Neuronal stem cell (in vitro differentiated cells): Measurements from ENCODE around the gene TSNAXIP1.

Source experiments
- DNase-seq: peaks from one replicate; pipeline ENCODE4 v3.0.0-alpha.2; 2013; ENCODE audit warnings: low spot score
- H2AFZ ChIP-seq: one replicate; pipeline ENCODE4 v1.6.1; 2013; ENCODE audit warnings: mild to moderate bottlenecking, low read length, inconsistent platforms
- H2AK5ac ChIP-seq: 2 replicates; pipeline ENCODE4 v1.6.1; 2013; ENCODE audit warnings: low read depth, mild to moderate bottlenecking, inconsistent platforms, low read length, moderate library complexity, mixed read lengths
- H2BK120ac ChIP-seq: 2 replicates; pipeline ENCODE4 v1.6.1; 2013; ENCODE audit warnings: low read depth, mild to moderate bottlenecking, inconsistent platforms, low read length, moderate library complexity, mixed read lengths
- H2BK12ac ChIP-seq: one replicate; pipeline ENCODE4 v1.6.1; 2013; ENCODE audit warnings: low read length, inconsistent platforms
- H2BK15ac ChIP-seq: 2 replicates; pipeline ENCODE4 v1.6.1; 2013; ENCODE audit warnings: mild to moderate bottlenecking, low read length, inconsistent platforms, mixed read lengths
- H2BK5ac ChIP-seq: one replicate; pipeline ENCODE4 v1.6.1; 2013; ENCODE audit warnings: inconsistent platforms, mild to moderate bottlenecking, low read length, moderate library complexity
- H3K14ac ChIP-seq: one replicate; pipeline ENCODE4 v1.6.1; 2013; ENCODE audit warnings: low read length, inconsistent platforms
- H3K18ac ChIP-seq: 2 replicates; pipeline ENCODE4 v1.6.1; 2013; ENCODE audit warnings: low read length, inconsistent platforms
- H3K23ac ChIP-seq: 2 replicates; pipeline ENCODE4 v1.6.1; 2013; ENCODE audit warnings: low read depth, mild to moderate bottlenecking, mixed read lengths, low read length, inconsistent platforms; ENCODE audit not compliant: poor library complexity
- H3K27ac ChIP-seq: replicated peaks from 3 replicates; pipeline ENCODE4 v1.5.1; 2013; ENCODE audit warnings: low read length, inconsistent platforms
- H3K27me3 ChIP-seq, 3 experiments: 2 replicates each; pipeline ENCODE4 v1.6.1; 2013; ENCODE audit warnings: low read length in 3 of 3, mild to moderate bottlenecking in 2 of 3, inconsistent platforms in 1 of 3, low read depth in 1 of 3, mixed read lengths in 1 of 3, moderate library complexity in 1 of 3; ENCODE audit not compliant: control insufficient read depth in 3 of 3, insufficient read depth in 3 of 3
- H3K36me3 ChIP-seq, 2 donors: replicated peaks in 1 of 2; 2 replicates each; pipeline ENCODE4 v1.6.1; 2013; ENCODE audit warnings: low read length in 2 of 2; ENCODE audit not compliant: control insufficient read depth in 2 of 2, insufficient read depth in 2 of 2
- H3K4ac ChIP-seq: 2 replicates; pipeline ENCODE4 v1.6.1; 2013; ENCODE audit warnings: inconsistent platforms, mild to moderate bottlenecking, low read length, moderate library complexity
- H3K4me1 ChIP-seq, 2 donors: 1 replicate in 1 of 2; 2 replicates in 1 of 2; pipeline ENCODE4 v1.6.1; 2013; ENCODE audit warnings: low read length in 2 of 2, low read depth in 1 of 2; ENCODE audit not compliant: control insufficient read depth in 2 of 2, insufficient read depth in 1 of 2
- H3K4me2 ChIP-seq: one replicate; pipeline ENCODE4 v1.6.1; 2013; ENCODE audit warnings: mild to moderate bottlenecking, low read length, inconsistent platforms; ENCODE audit not compliant: insufficient read depth, poor library complexity, severe bottlenecking
- H3K4me3 ChIP-seq, 2 donors: 2 replicates each; pipeline ENCODE4 v1.5.1; 2013; ENCODE audit warnings: low read length in 2 of 2, mild to moderate bottlenecking in 2 of 2, inconsistent platforms in 1 of 2, moderate library complexity in 1 of 2
- H3K79me1 ChIP-seq: one replicate; pipeline ENCODE4 v1.6.1; 2013; ENCODE audit warnings: low read depth, mild to moderate bottlenecking, inconsistent platforms, low read length, moderate library complexity
- H3K9ac ChIP-seq: one replicate; pipeline ENCODE4 v1.6.1; 2013; ENCODE audit warnings: mild to moderate bottlenecking, low read depth, low read length, inconsistent platforms; ENCODE audit not compliant: poor library complexity
- H3K9me3 ChIP-seq, 2 donors: replicated peaks in 1 of 2; 2 replicates each; pipeline versions ENCODE3 to v1.6.1; 2013; ENCODE audit warnings: low read length in 2 of 2, mild to moderate bottlenecking in 2 of 2, inconsistent platforms in 1 of 2, low read depth in 1 of 2, mixed read lengths in 1 of 2, moderate library complexity in 1 of 2; ENCODE audit not compliant: control insufficient read depth in 2 of 2, insufficient read depth in 1 of 2
- H4K8ac ChIP-seq: one replicate; pipeline ENCODE4 v1.6.1; 2013; ENCODE audit warnings: low read depth, mild to moderate bottlenecking, inconsistent platforms, low read length, moderate library complexity
- H4K91ac ChIP-seq: one replicate; pipeline ENCODE4 v1.6.1; 2013; ENCODE audit warnings: low read length, low read depth, mild to moderate bottlenecking, inconsistent platforms; ENCODE audit not compliant: poor library complexity
- WGBS, 2 donors: extraction: QIAGEN DNeasy Blood & Tissue Kit; methylation state at CpG; one replicate each; pipeline ENCODE4 v1.1.7; 2013; ENCODE audit warnings: missing lambda C conversion rate in 2 of 2, mixed read lengths in 1 of 2; ENCODE audit not compliant: insufficient read length in 2 of 2, insufficient replicate concordance in 1 of 2; ENCODE audit errors: extremely low coverage in 2 of 2; 5-methylcytosine and 5-hydroxymethylcytosine counted together

Gene TSNAXIP1

GRCh38 chr16:67864594-67864993 is 57.9 kb downstream of the TSNAXIP1 start:
- Histone ChIP-seq H3K79me1 (peaks cover 15% of the 10 kb centered on the region), H3K4me1 (peaks cover 0 to 5% of the 10 kb centered on the region in 2 donors), H2AK5ac (no peak overlapping the region), H4K8ac (no peak overlapping the region), H3K36me3 (peaks cover 31 to 91% of the 10 kb centered on the region in 2 donors), H2BK5ac (no peak overlapping the region), H3K4me2 (no peak overlapping the region), H3K9me3 (no peaks in the 10 kb centered on the region), H3K18ac (no peak overlapping the region), H2AFZ (no peak overlapping the region), H3K27me3 (no peaks in the 10 kb centered on the region), H2BK15ac (no peak overlapping the region), H3K27ac (no peak overlapping the region), H2BK12ac (no peak overlapping the region), H4K91ac (no peak overlapping the region), H2BK120ac (no peak overlapping the region), H3K14ac (no peak overlapping the region), H3K23ac (no peak overlapping the region), H3K4ac (no peak overlapping the region), H3K4me3 (no peak overlapping the region), H3K9ac (no peak overlapping the region)
- no CpG with 5 or more reads among the region's 2 CpGs for WGBS, 2 donors
- DNase-seq, result no peak

GRCh38 chr16:67865318-67865717 is 58.6 kb downstream of the TSNAXIP1 start:
- peaks cover 15% of the 10 kb centered on the region for H3K79me1 ChIP-seq
- no peak overlapping the region for H3K18ac ChIP-seq
- H3K4me2 ChIP-seq, result no peak overlapping the region
- DNase-seq, result no peak
- H4K8ac ChIP-seq, result no peak overlapping the region
- no peaks in the 10 kb centered on the region for H3K9me3 ChIP-seq
- no peak overlapping the region for H3K4me3 ChIP-seq
- no peak overlapping the region for H2AK5ac ChIP-seq
- no peak overlapping the region for H2BK120ac ChIP-seq
- no CpG with 5 or more reads among the region's 2 CpGs for WGBS, 2 donors
- H2BK12ac ChIP-seq, result no peak overlapping the region
- peaks cover 0 to 5% of the 10 kb centered on the region in 2 donors for H3K4me1 ChIP-seq
- no peak overlapping the region for H3K27ac ChIP-seq
- H3K4ac ChIP-seq, result no peak overlapping the region
- H2BK5ac ChIP-seq, result no peak overlapping the region
- peaks cover 36 to 95% of the 10 kb centered on the region in 2 donors for H3K36me3 ChIP-seq
- no peak overlapping the region for H3K23ac ChIP-seq
- H3K14ac ChIP-seq, result no peak overlapping the region
- no peak overlapping the region for H2AFZ ChIP-seq
- no peak overlapping the region for H2BK15ac ChIP-seq
- no peak overlapping the region for H4K91ac ChIP-seq
- no peaks in the 10 kb centered on the region for H3K27me3 ChIP-seq
- H3K9ac ChIP-seq, result no peak overlapping the region

- Histone ChIP-seq H3K23ac (no peak overlapping the region), H2AK5ac (no peak overlapping the region), H3K4me2 (no peak overlapping the region), H2BK5ac (no peak overlapping the region), H3K4me3 (peak overlapping the region in 1 of 2 donors; percentile 13), H3K36me3 (peaks cover 32 to 87% of the 10 kb centered on the region in 2 donors), H3K9ac (no peak overlapping the region), H3K18ac (no peak overlapping the region), H2BK12ac (no peak overlapping the region), H2AFZ (no peak overlapping the region), H3K14ac (no peak overlapping the region), H3K4ac (no peak overlapping the region), H3K27me3 (no peaks in the 10 kb centered on the region), H3K79me1 (peaks cover 3% of the 10 kb centered on the region), H4K8ac (no peak overlapping the region), H3K27ac (no peak overlapping the region), H3K4me1 (peaks cover 0 to 6% of the 10 kb centered on the region in 2 donors), H3K9me3 (no peaks in the 10 kb centered on the region), H2BK120ac (no peak overlapping the region), H4K91ac (peak overlapping the region; percentile 35), H2BK15ac (no peak overlapping the region)
- no peak for DNase-seq
- no CpG with 5 or more reads among the region's 6 CpGs for WGBS, 2 donors
Measured at GRCh38 chr16:67868290-67868689, 61.6 kb downstream of the TSNAXIP1 start.

GRCh38 chr16:67869653-67870052 is 63.0 kb downstream of the TSNAXIP1 start:
- H4K8ac ChIP-seq, result no peak overlapping the region
- no peak overlapping the region for H2BK15ac ChIP-seq
- H4K91ac ChIP-seq, result no peak overlapping the region
- H3K27ac ChIP-seq, result no peak overlapping the region
- no peak for DNase-seq
- no CpG with 5 or more reads among the region's 7 CpGs for WGBS, 2 donors
- H3K14ac ChIP-seq, result no peak overlapping the region
- peaks cover 8 to 10% of the 10 kb centered on the region in 2 donors for H3K4me1 ChIP-seq
- H3K18ac ChIP-seq, result no peak overlapping the region
- no peak overlapping the region for H2AK5ac ChIP-seq
- H3K9me3 ChIP-seq, result no peaks in the 10 kb centered on the region
- H2BK12ac ChIP-seq, result no peak overlapping the region
- no peak overlapping the region for H2BK120ac ChIP-seq
- no peak overlapping the region for H3K4ac ChIP-seq
- no peak overlapping the region for H3K9ac ChIP-seq
- H3K36me3 ChIP-seq, result peaks cover 32 to 80% of the 10 kb centered on the region in 2 donors
- no peak overlapping the region for H2AFZ ChIP-seq
- peaks cover 8% of the 10 kb centered on the region for H3K79me1 ChIP-seq
- H3K27me3 ChIP-seq, result no peaks in the 10 kb centered on the region
- H3K23ac ChIP-seq, result no peak overlapping the region
- H3K4me3 ChIP-seq, result no peak overlapping the region
- H2BK5ac ChIP-seq, result no peak overlapping the region
- H3K4me2 ChIP-seq, result no peak overlapping the region
